Measurements from ENCODE around the gene MBOAT7. TPM values are rescaled to one million over a fixed set of nuclear protein-coding genes. Genes with fewer than 3 reads are reported as not detected.
A peak's percentile ranks its signal among the peaks of the same experiment; 100 is the strongest.

The MBOAT7 gene
- polyA plus RNA-seq, 1 of the 3 experiments (the other 2 are of a cell fraction), result 80.8 TPM

DNA sequence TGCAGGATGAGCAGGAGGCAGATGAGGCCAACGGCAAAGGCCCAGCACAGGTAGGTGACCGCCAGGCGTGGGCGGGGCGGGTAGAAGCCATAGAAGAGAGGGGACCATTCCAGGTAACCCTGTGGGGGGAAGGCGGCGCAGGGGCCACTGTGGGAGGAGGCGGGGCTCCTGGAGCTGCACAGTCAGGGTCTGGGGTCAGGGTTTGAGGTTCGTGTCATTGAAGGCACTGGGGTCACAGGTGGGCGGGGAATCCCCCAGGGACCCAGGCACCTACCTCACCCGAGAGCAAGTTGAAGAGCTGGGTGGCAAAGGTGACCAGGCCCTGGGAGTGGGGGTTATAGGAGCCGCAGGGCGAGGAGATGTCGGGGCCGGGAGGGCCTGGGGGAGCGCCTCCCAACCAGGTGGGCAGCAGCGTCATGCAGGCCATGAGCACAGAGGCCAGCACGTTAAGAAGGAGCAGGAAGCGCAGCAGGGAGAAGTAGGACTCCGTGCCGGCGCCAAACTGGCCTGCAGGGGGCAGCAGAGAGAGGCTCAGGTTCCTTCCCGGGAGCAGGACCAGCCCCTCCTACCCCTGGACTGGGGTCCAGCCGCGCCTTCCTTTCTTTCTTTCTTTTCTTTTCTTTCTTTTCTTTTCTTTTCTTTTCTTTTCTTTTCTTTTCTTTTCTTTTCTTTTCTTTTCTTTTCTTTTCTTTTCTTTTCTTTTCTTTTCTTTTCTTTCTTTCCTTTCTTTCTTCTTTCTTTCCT lies 21.0 kb downstream of the MBOAT7 start (continued):
- TF ChIP-seq, protein P1, sequence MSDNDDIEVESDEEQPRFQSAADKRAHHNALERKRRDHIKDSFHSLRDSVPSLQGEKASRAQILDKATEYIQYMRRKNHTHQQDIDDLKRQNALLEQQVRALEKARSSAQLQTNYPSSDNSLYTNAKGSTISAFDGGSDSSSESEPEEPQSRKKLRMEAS (IDR thresholded peaks at IDR 0.05; ENCODE audit: low read depth), result no peak
- TF ChIP-seq SMC3 (IDR thresholded peaks at IDR 0.05; ENCODE audit: low read depth, low read length), result peak; percentile 75
- TF ChIP-seq RAD21 (IDR thresholded peaks at IDR 0.05; ENCODE audit: low read length), result peak; percentile 73
- no peak for TF ChIP-seq RCOR1 (IDR thresholded peaks at IDR 0.05; ENCODE audit: low read length)
- TF ChIP-seq GABPA (IDR thresholded peaks at IDR 0.05; ENCODE audit: low read depth), result no peak
- no peak for TF ChIP-seq SIN3A (IDR thresholded peaks at IDR 0.05; ENCODE audit: borderline replicate concordance, low read depth, low read length)
- TF ChIP-seq FOSL2 (IDR thresholded peaks at IDR 0.05; ENCODE audit: borderline replicate concordance, low read depth), result no peak

DNA sequence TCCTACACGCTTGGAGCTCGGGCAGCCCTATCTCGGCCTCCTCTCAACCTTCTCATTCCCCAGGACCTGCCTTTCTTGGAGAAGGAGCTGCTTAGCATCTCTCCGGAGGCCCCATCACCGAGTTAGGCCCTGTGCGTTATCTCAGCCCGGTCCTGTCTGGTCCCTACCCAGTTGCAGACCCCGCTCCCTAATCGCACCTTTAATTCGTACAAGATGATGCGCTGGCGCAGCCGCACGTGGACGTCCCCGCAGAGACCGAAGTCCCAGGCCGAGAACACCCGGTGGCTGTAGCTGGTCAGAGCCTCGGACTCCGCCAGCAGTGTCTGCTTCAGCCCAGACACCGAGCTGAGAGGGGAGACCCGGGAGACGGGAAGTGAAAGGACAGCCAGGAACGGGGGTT lies 24.2 kb downstream of the MBOAT7 start:
- no peaks in the 10 kb centered on the region for H3K9me3 ChIP-seq
- TF ChIP-seq NFIC (IDR thresholded peaks at IDR 0.05; ENCODE audit: borderline replicate concordance) (no peak), FOSL2 (IDR thresholded peaks at IDR 0.05; ENCODE audit: borderline replicate concordance, low read depth) (no peak), GATA2 (CRISPR knock-in tag; IDR thresholded peaks at IDR 0.05) (no peak), TEAD4 (IDR thresholded peaks at IDR 0.05; ENCODE audit: borderline replicate concordance, insufficient read depth) (no peak)
- H3K36me3 ChIP-seq (replicated peaks in 1 of 2; ENCODE audit: control insufficient read depth in 1 of 2, insufficient read depth in 2 of 2, low read length in 1 of 2), result no peaks in the 10 kb centered on the region
- H3K4me1 ChIP-seq (ENCODE audit: control insufficient read depth in 1 of 2, insufficient read depth in 2 of 2, low read depth in 1 of 2, low read length in 1 of 2), result peaks cover 0 to 11% of the 10 kb centered on the region in 2 experiments; a peak in 1 of 4 replicates
- no peak overlapping the region for H2AFZ ChIP-seq (ENCODE audit: low read depth)
- no peaks in the 10 kb centered on the region for H4K20me1 ChIP-seq (ENCODE audit: insufficient read depth)
- no peaks in the 10 kb centered on the region for H3K9me2 ChIP-seq
- H3K27ac ChIP-seq (ENCODE audit: low read depth in 2 of 2, low read length in 1 of 2), result no peak overlapping the region
- no peaks in the 10 kb centered on the region for H3F3A ChIP-seq (replicated peaks; ENCODE audit: insufficient read depth)
- no peak overlapping the region for H3K9ac ChIP-seq
- no peak overlapping the region for H3K4me3 ChIP-seq (ENCODE audit: low read depth in 2 of 2, low read length in 1 of 2)
- DNase-seq, result no peak
- POLR2A ChIA-PET, result no interaction called here
- no peaks in the 10 kb centered on the region for H3K27me3 ChIP-seq (ENCODE audit: insufficient read depth)
- H3K79me2 ChIP-seq (ENCODE audit: insufficient read depth), result peaks cover 9% of the 10 kb centered on the region; the same call in 1 of the 2 replicates
- no peak overlapping the region for H3K4me2 ChIP-seq
- 85% methylated on average over 25 of the region's 25 CpGs for WGBS (ENCODE audit: low lambda C conversion rate)
- CTCF ChIA-PET, result interaction anchor here (1.6 kb wide), 1 partner anchor 67 kb away, joined by 5 read pairs; no protein-coding TSS in a partner anchor

DNA sequence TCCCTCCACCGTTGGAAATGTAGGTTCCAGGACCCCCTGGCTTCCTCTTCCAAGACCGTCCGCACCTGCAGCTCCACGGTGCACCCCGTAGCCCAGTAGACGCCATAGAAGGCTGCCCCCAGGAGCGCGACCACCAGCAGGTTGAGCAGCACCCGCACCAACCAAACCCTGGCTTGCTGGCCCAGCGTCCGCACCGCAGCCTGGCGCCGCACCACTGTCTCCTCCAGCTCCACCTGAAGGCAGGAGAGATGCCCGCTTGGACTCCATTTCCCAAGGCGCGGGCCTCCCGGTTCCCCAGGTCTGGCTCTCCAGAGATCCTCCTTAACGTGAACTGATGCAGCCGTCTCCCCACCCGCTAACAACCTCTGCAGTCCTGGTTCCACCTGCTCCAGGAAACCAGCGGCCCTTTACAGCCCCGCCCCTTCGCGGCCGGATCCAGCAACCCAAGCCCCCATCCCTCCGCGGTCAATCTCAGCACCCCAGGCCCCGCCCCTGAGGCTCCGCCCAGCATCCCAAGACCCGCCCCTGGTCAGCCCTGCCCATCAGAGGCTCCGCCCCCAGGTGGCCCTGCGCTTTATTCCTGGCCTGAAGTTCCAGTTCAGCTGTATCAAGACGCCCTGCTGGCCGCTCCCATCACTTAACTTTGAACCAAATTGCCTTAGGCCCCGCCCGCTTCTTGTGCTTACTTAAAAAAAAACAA lies 24.9 kb downstream of the MBOAT7 start:
- no peak overlapping the region for H3K4me3 ChIP-seq (ENCODE audit: low read depth in 2 of 2, low read length in 1 of 2)
- no peaks in the 10 kb centered on the region for H4K20me1 ChIP-seq (ENCODE audit: insufficient read depth)
- no peaks in the 10 kb centered on the region for H3K9me2 ChIP-seq
- peaks cover 9% of the 10 kb centered on the region; the same call in 1 of the 2 replicates for H3K79me2 ChIP-seq (ENCODE audit: insufficient read depth)
- WGBS (ENCODE audit: low lambda C conversion rate), result 93% methylated on average over 37 of the region's 37 CpGs
- POLR2A ChIA-PET, result no interaction called here
- H3K9ac ChIP-seq, result no peak overlapping the region
- no peak for DNase-seq
- H3K27me3 ChIP-seq (ENCODE audit: insufficient read depth), result no peaks in the 10 kb centered on the region
- no peak overlapping the region for H3K4me2 ChIP-seq
- no peak overlapping the region for H2AFZ ChIP-seq (ENCODE audit: low read depth)
- H3F3A ChIP-seq (replicated peaks; ENCODE audit: insufficient read depth), result no peaks in the 10 kb centered on the region
- no peaks in the 10 kb centered on the region for H3K36me3 ChIP-seq (replicated peaks in 1 of 2; ENCODE audit: control insufficient read depth in 1 of 2, insufficient read depth in 2 of 2, low read length in 1 of 2)
- CTCF ChIA-PET, result interaction anchor here (1.1 to 1.6 kb wide), 2 partner anchors 66 to 68 kb away, joined by 4 to 5 read pairs; no protein-coding TSS in a partner anchor
- H3K27ac ChIP-seq (ENCODE audit: low read depth in 2 of 2, low read length in 1 of 2), result no peak overlapping the region
- no peaks in the 10 kb centered on the region for H3K9me3 ChIP-seq
- peaks cover 0 to 11% of the 10 kb centered on the region in 2 experiments; a peak in 1 of 4 replicates for H3K4me1 ChIP-seq (ENCODE audit: control insufficient read depth in 1 of 2, insufficient read depth in 2 of 2, low read depth in 1 of 2, low read length in 1 of 2)
- TF ChIP-seq, protein P2, sequence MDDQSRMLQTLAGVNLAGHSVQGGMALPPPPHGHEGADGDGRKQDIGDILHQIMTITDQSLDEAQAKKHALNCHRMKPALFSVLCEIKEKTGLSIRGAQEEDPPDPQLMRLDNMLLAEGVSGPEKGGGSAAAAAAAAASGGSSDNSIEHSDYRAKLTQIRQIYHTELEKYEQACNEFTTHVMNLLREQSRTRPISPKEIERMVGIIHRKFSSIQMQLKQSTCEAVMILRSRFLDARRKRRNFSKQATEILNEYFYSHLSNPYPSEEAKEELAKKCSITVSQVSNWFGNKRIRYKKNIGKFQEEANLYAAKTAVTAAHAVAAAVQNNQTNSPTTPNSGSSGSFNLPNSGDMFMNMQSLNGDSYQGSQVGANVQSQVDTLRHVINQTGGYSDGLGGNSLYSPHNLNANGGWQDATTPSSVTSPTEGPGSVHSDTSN (IDR thresholded peaks at IDR 0.05), result no peak
- TF ChIP-seq POLR2AphosphoS5 (IDR thresholded peaks at IDR 0.05; ENCODE audit: low read depth, low read length), result no peak
- TF ChIP-seq, protein P1 (IDR thresholded peaks at IDR 0.05; ENCODE audit: low read depth), result no peak
- TF ChIP-seq, protein P3, sequence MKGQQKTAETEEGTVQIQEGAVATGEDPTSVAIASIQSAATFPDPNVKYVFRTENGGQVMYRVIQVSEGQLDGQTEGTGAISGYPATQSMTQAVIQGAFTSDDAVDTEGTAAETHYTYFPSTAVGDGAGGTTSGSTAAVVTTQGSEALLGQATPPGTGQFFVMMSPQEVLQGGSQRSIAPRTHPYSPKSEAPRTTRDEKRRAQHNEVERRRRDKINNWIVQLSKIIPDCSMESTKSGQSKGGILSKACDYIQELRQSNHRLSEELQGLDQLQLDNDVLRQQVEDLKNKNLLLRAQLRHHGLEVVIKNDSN (IDR thresholded peaks at IDR 0.05; ENCODE audit: borderline replicate concordance, low read depth), result no peak
- no peak for TF ChIP-seq TEAD4 (IDR thresholded peaks at IDR 0.05; ENCODE audit: borderline replicate concordance, insufficient read depth)
- no peak for TF ChIP-seq SMC3 (IDR thresholded peaks at IDR 0.05; ENCODE audit: low read depth, low read length)
- no peak for TF ChIP-seq RAD21 (IDR thresholded peaks at IDR 0.05; ENCODE audit: low read length)
- no peak for TF ChIP-seq RFX5 (IDR thresholded peaks at IDR 0.05; ENCODE audit: low read length)
- TF ChIP-seq, protein P4, sequence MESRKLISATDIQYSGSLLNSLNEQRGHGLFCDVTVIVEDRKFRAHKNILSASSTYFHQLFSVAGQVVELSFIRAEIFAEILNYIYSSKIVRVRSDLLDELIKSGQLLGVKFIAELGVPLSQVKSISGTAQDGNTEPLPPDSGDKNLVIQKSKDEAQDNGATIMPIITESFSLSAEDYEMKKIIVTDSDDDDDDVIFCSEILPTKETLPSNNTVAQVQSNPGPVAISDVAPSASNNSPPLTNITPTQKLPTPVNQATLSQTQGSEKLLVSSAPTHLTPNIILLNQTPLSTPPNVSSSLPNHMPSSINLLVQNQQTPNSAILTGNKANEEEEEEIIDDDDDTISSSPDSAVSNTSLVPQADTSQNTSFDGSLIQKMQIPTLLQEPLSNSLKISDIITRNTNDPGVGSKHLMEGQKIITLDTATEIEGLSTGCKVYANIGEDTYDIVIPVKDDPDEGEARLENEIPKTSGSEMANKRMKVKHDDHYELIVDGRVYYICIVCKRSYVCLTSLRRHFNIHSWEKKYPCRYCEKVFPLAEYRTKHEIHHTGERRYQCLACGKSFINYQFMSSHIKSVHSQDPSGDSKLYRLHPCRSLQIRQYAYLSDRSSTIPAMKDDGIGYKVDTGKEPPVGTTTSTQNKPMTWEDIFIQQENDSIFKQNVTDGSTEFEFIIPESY (IDR thresholded peaks at IDR 0.05; ENCODE audit: borderline replicate concordance, low read depth), result no peak

All from SK-N-SH (cell line).